ENCODE results near the gene DGKI.

DNA sequence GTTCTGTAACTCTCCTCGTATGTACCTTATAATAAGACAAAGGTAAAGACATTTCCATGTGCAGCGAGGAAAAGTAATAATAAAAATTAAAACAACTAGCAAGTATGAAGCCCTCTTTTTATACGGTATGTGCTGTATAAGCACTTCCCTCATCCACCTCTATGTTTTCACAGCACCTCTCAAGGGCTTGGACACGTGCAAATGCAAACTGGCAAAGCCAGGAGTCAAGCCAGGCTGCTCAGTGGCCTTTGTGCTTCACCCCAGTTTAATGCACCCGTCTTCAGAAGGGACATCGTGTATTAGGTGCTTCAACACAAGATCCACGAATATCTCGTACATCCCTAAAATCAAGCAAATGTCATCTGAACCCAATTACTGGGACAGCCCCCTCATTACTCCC is 1.3 kb upstream of the DGKI start:
- no peak for TF ChIP-seq POLR2A (IDR thresholded peaks at IDR 0.05)
- TF ChIP-seq, protein P1, sequence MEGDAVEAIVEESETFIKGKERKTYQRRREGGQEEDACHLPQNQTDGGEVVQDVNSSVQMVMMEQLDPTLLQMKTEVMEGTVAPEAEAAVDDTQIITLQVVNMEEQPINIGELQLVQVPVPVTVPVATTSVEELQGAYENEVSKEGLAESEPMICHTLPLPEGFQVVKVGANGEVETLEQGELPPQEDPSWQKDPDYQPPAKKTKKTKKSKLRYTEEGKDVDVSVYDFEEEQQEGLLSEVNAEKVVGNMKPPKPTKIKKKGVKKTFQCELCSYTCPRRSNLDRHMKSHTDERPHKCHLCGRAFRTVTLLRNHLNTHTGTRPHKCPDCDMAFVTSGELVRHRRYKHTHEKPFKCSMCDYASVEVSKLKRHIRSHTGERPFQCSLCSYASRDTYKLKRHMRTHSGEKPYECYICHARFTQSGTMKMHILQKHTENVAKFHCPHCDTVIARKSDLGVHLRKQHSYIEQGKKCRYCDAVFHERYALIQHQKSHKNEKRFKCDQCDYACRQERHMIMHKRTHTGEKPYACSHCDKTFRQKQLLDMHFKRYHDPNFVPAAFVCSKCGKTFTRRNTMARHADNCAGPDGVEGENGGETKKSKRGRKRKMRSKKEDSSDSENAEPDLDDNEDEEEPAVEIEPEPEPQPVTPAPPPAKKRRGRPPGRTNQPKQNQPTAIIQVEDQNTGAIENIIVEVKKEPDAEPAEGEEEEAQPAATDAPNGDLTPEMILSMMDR (IDR thresholded peaks at IDR 0.05): no peak
- TF ChIP-seq POLR2AphosphoS5 (IDR thresholded peaks at IDR 0.05): no peak
- no peak for TF ChIP-seq EP300 (IDR thresholded peaks at IDR 0.05)

Measured in suprapubic skin (tissue), 4 donors.